Activated naive CD8-positive, alpha-beta T cell treated with anti-CD3 and anti-CD28 coated beads, Interleukin-2, amount 10 ng/mL, durations not matched to agents 7 days and 5 days (primary cell): ENCODE results near the gene TAF5L. TPM values are rescaled to one million over a fixed set of nuclear protein-coding genes. Genes with fewer than 3 reads are reported as not detected.
"Not testable (repeated sequence)": the region's sequence is repeated elsewhere in the genome, so short reads cannot be mapped to it uniquely, and the experiment has no call there.

Experiments
- ATAC-seq: fragments of 150-1000 bp; cut with Tn5 transposase; one replicate; pipeline ENCODE4 v1.10.0; 2021; ENCODE audit warnings: low read depth, moderate library complexity
- POLR2A ChIA-PET: fragments of 350-600 bp; sonication (Branson Sonifier 250); formaldehyde crosslinking; loops from one replicate; lab custom pipeline; 2021; ENCODE audit warnings: antibody characterized with exemption; lab: Charles Lee
- DNase-seq: peaks from one replicate; pipeline ENCODE4 v3.0.0; 2021
- H3K27ac Mint-ChIP-seq: one replicate; pipeline ENCODE4 v1.8.0; 2022; ENCODE audit warnings: mild to moderate bottlenecking, mixed read lengths
- H3K27me3 Mint-ChIP-seq: one replicate; pipeline ENCODE4 v1.8.0; 2022; ENCODE audit warnings: mild to moderate bottlenecking, moderate library complexity, mixed read lengths
- H3K36me3 Mint-ChIP-seq: one replicate; pipeline ENCODE4 v1.8.0; 2021; ENCODE audit warnings: mild to moderate bottlenecking, mixed read lengths
- H3K4me1 Mint-ChIP-seq: one replicate; pipeline ENCODE4 v1.8.0; 2021; ENCODE audit warnings: mixed read lengths
- H3K4me3 Mint-ChIP-seq: one replicate; pipeline ENCODE4 v1.8.0; 2022; ENCODE audit warnings: mild to moderate bottlenecking, moderate library complexity, mixed read lengths
- H3K9me3 Mint-ChIP-seq: one replicate; pipeline ENCODE4 v1.8.0; 2021; ENCODE audit warnings: mixed read lengths
- total RNA-seq, 2 experiments: library from RNA; stranded (reverse); gene quantifications; one replicate each; pipeline ENCODE4 v1.2.3, GENCODE V29; 2021

TAF5L gene
- total RNA-seq, 2 experiments from 2014 or later, result 23.4 to 24.6 TPM

DNA sequence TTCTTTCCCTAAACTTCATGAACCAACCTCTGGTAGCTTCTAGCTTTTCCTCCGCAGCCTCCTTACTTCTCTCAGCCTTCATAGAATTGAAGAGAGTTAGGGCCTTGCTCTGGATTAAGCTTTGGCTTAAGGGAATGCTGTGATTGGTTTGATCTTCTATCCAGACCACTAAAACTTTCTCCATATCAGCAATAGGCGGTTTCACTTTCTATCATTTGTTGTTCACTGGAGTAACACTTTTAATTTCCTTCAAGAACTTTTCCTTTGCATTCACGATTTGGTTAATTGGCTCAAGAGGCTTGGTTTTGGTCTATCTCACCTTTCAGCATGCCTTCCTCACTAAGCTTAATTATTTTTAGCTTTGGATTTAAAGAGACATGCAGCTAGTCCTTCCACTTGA is 5.2 kb upstream of the TAF5L start:
- Mint-ChIP-seq H3K36me3 (peaks cover 11% of the 10 kb centered on the region), H3K27ac (no peak overlapping the region), H3K27me3 (no peaks in the 10 kb centered on the region), H3K4me3 (no peak overlapping the region), H3K4me1 (peaks cover 29% of the 10 kb centered on the region), H3K9me3 (no peaks in the 10 kb centered on the region)
- DNase-seq, result no peak
- POLR2A ChIA-PET, result interaction anchor here (0.7 kb wide), 1 partner anchor 454 kb away, joined by 5 read pairs; no protein-coding TSS in a partner anchor
- no peak for ATAC-seq

DNA sequence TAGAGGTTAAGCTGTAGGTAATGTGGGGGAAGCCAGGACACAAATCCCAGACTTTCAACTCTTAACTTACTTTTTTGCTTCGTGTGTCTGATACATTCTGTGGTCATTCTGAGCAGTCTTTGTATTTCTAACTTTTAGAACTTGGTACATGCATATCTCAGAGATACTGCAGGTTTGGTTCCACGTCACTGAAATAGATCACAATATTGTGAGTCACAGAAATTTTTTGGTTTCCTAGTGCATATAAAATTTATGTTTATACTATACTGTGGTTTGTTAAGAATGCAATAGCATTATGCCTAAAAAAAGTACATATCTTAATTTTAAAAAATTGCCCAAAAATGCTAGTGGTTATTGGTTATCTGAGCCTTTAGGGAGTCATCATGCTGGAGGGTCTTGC is 3.3 kb upstream of the TAF5L start:
- H3K9me3 Mint-ChIP-seq, result no peaks in the 10 kb centered on the region
- H3K36me3 Mint-ChIP-seq, result peaks cover 10% of the 10 kb centered on the region
- H3K27ac Mint-ChIP-seq, result no peak overlapping the region
- ATAC-seq (no peak), DNase-seq (no peak)
- H3K4me1 Mint-ChIP-seq, result peaks cover 35% of the 10 kb centered on the region
- no peak overlapping the region for H3K4me3 Mint-ChIP-seq
- POLR2A ChIA-PET, result no interaction called here
- no peaks in the 10 kb centered on the region for H3K27me3 Mint-ChIP-seq

DNA sequence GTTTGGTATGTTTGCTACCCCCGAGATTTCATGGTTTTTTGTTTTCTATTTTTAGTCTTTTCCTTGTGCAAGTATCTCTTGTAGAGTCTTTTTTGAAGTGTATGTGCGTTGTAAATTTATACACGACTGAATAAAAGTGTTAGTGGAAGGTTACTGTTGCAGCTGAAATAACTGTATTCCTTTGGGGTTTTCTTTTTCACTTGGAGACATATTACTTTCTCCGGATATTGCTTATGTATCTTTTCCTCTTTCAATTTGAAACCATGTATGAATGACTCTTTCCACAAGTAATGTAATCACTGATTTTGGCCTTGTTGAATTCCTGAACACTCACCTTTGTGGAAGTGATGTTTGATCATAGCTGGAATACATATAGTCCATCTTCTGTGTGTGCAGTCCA is 1.1 kb upstream of the TAF5L start:
- no peak for ATAC-seq
- Mint-ChIP-seq H3K27ac (peak overlapping the region; percentile 97), H3K36me3 (peaks cover 11% of the 10 kb centered on the region), H3K4me1 (peaks cover 44% of the 10 kb centered on the region), H3K9me3 (no peaks in the 10 kb centered on the region), H3K27me3 (no peaks in the 10 kb centered on the region), H3K4me3 (peak overlapping the region; percentile 99)
- DNase-seq, result no peak
- POLR2A ChIA-PET, result interaction anchor here (0.6 to 4.4 kb wide), 6 partner anchors 8 to 440 kb away, joined by 3 to 37 read pairs (median 4); partner anchors contain the start of genes ABCB10, GALNT2 and NUP133

DNA sequence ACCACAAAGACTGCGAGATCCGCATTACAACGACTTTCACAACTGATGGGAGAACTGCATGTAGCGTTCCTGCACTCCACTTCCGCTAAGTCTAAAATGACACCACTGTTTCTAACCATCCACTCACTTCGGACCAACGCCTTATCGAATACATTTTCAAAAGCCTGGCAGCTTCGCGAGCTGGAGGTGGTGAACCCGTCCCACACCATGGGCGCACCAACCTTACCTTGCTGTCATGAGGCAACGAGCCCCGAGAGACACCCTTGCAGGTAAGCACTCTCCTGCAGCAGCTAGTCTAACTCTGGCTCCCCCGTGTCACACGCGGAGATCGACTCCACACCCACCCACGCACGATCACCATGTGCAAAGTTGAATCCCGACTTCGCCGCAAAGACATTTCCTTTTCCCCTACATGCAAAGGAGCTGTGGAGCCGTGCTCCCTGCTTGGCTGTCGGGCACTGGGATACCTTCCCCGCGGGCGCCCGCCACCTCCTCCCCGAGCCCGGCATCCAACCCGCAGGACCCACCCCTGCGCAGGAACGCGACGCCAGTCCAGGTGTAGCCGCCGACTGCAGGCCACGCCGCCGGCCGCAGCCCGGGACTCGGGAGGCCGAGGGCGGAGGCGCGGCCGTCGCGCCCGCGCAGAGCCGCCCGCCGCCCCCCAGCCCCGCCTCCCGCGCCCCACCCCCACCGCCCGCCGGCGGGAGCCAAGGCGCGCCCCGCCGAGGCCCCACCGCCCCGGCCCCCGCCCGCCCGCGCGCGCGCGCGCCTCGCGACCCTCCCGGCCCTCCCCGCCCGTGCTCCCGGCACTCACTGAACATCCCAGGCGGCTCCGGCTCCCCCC is 629 bp downstream of the TAF5L start:
- peaks cover 42% of the 10 kb centered on the region for H3K4me1 Mint-ChIP-seq
- POLR2A ChIA-PET, result interaction anchor here (1.4 to 4.4 kb wide), 3 partner anchors 67 to 1018 kb away, joined by 4 to 37 read pairs (median 5); partner anchors contain the start of genes ABCB10 and NUP133
- H3K27ac Mint-ChIP-seq, result peak overlapping the region; percentile 89
- no peaks in the 10 kb centered on the region for H3K27me3 Mint-ChIP-seq
- H3K4me3 Mint-ChIP-seq, result peak overlapping the region; percentile 94
- DNase-seq (peak; percentile 71), ATAC-seq (peak; percentile 30)
- peaks cover 14% of the 10 kb centered on the region for H3K36me3 Mint-ChIP-seq
- no peaks in the 10 kb centered on the region for H3K9me3 Mint-ChIP-seq

DNA sequence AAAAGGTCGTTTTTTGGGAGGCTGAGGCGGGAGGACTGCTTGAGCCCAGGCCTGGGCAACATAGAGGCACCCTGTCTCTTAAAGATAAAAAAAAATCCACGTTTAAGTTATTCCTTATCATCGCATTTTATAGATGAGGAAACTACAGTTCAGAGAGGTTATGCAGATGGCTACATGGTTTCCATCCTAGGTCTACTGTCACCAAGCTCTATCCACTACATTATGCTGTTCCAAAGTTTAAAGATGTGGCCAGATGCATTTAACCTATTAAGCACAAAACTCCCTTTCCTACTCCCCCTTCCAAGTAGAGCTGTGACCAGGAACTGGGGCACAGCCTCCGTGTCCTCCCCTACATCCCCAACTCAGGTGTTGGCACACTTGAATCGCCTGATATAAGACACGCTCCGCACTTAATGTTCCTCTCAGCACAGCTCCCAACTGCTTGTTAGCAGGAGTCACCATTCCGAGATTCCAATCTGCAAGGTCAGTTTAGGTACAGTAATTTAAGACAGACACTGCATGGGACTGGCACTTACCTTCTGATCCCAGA is 1.3 kb downstream of the TAF5L start:
- Mint-ChIP-seq H3K4me1 (peaks cover 45% of the 10 kb centered on the region), H3K9me3 (no peaks in the 10 kb centered on the region), H3K27ac (peak overlapping the region; percentile 89), H3K36me3 (peaks cover 8% of the 10 kb centered on the region), H3K27me3 (no peaks in the 10 kb centered on the region), H3K4me3 (peak overlapping the region; percentile 94)
- no peak for DNase-seq
- no peak for ATAC-seq
- POLR2A ChIA-PET, result interaction anchor here (1.4 to 4.4 kb wide), 3 partner anchors 66 to 1019 kb away, joined by 4 to 37 read pairs (median 5); partner anchors contain the start of genes ABCB10 and NUP133

DNA sequence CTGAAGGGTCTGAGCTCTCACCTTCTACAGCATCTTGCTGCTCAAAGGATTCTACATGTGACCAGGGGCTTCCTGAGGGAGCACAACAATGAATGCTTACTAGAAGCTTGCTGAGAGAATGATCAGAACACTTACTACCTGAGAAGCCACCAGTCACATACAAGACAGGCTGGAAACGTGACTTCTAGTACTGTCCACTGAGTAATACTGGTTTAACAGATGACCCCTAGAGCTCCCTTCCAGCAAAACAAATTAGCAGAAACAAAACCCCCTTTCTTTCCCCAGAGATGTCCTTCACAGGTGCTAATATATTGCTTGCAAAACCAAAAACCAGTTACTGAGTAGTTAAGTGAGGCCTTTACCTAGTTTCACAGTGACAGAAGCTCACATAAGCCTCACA is 2.1 kb downstream of the TAF5L start:
- ATAC-seq (no peak), DNase-seq (no peak)
- Mint-ChIP-seq H3K4me3 (peak overlapping the region; percentile 25), H3K27ac (no peak overlapping the region), H3K9me3 (no peaks in the 10 kb centered on the region), H3K4me1 (peaks cover 43% of the 10 kb centered on the region), H3K36me3 (peaks cover 7% of the 10 kb centered on the region), H3K27me3 (no peaks in the 10 kb centered on the region)
- POLR2A ChIA-PET, result interaction anchor here (1.4 to 4.4 kb wide), 2 partner anchors 66 to 115 kb away, joined by 5 to 37 read pairs; partner anchors contain the start of genes ABCB10 and NUP133

DNA sequence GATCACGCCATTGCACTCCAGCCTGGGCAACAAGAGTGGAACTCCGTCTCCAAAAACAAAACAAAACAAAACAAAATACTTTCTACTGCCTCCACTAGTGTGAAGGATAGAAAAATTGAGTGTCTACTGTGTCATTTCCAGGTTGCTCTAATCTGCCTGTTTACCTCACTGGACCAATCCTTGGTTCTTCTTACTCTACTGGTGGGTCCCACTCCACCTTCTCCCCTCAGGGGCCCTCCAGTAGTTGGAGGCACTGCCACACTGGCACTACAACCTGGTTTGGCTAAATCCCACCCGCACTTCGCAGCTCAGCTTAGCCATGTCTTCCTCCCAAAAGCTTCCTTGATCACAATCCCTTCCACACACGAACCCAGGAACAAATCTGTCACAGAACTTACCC is 2.7 kb downstream of the TAF5L start:
- no peaks in the 10 kb centered on the region for H3K27me3 Mint-ChIP-seq
- POLR2A ChIA-PET, result interaction anchor here (4.4 kb wide), 1 partner anchor 65 kb away, joined by 37 read pairs; the partner anchor contains the start of gene ABCB10
- ATAC-seq (no peak), DNase-seq (no peak)
- H3K9me3 Mint-ChIP-seq, result no peaks in the 10 kb centered on the region
- no peak overlapping the region for H3K27ac Mint-ChIP-seq
- H3K36me3 Mint-ChIP-seq, result peaks cover 7% of the 10 kb centered on the region
- no peak overlapping the region for H3K4me3 Mint-ChIP-seq
- H3K4me1 Mint-ChIP-seq, result peaks cover 37% of the 10 kb centered on the region

DNA sequence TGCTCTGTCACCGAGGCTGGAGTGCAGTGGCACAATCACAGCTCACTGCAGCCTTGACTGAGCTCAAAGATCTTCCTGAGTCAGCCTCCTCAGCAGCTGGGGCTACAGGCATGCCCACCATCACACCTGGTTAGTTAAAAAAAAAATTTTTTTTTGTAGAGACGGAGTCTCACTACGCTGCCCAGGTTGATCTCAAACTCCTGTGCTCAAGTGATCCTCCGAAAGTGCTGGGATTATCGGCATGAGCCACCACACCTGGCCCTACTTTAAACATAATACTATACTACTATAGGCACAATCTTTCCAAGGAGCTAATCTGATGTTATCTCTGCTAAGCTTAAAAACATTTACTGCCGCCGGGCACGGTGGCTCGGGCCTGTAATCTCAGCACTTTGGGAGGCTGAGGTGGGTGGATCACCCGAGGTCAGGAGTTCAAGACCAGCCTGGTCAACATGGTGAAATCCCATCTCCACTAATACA is 3.2 kb downstream of the TAF5L start:
- not testable (repeated sequence) for H3K9me3 Mint-ChIP-seq, ATAC-seq, H3K27me3 Mint-ChIP-seq, DNase-seq, H3K27ac Mint-ChIP-seq, H3K36me3 Mint-ChIP-seq, H3K4me3 Mint-ChIP-seq
- H3K4me1 Mint-ChIP-seq, result peaks cover 37% of the 10 kb centered on the region
- POLR2A ChIA-PET, result interaction anchor here (4.4 kb wide), 1 partner anchor 65 kb away, joined by 37 read pairs; the partner anchor contains the start of gene ABCB10

DNA sequence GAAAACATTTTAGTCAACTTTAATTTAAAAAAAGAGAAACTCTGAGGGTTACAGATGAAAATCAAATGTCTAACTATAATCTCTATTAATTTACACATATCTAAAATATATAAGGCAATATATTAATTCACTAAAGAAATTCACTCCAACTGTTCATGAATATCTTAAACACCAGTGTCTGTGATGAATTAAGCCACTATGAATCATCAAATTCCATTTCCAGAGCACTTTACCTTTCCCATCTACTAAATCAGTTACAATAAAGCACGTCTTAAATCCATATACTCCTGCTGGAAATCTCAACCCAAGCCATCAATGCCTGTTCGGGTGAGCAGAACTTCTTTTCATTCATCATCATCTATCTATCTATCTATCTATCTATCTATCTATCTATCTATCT is 4.3 kb downstream of the TAF5L start:
- POLR2A ChIA-PET, result no interaction called here
- ATAC-seq (no peak), DNase-seq (no peak)
- Mint-ChIP-seq H3K36me3 (peaks cover 7% of the 10 kb centered on the region), H3K4me1 (peaks cover 29% of the 10 kb centered on the region), H3K27ac (no peak overlapping the region), H3K27me3 (no peaks in the 10 kb centered on the region), H3K9me3 (no peaks in the 10 kb centered on the region), H3K4me3 (no peak overlapping the region)

DNA sequence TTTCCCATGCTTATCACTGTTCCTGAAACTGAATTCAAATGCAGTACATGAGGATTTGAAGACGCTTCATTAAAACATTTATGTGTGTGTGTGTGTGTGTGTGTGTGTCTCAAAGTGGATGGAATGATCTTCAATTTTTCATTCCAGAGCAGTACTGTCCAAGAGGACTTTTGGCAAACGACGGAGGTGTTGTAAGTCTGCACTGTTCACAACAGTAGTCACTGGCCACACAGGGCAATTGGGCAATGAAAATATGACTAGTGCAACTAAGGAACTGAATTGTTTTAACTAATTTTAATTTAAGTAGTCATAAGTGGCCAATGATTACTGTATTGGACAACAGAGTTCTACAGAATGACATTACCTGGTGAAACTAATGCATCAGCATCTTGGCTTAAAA is 5.0 kb downstream of the TAF5L start:
- H3K27ac Mint-ChIP-seq, result no peak overlapping the region
- POLR2A ChIA-PET, result no interaction called here
- H3K36me3 Mint-ChIP-seq, result peaks cover 7% of the 10 kb centered on the region
- DNase-seq, result no peak
- H3K9me3 Mint-ChIP-seq, result no peaks in the 10 kb centered on the region
- no peak overlapping the region for H3K4me3 Mint-ChIP-seq
- no peak for ATAC-seq
- no peaks in the 10 kb centered on the region for H3K27me3 Mint-ChIP-seq
- peaks cover 29% of the 10 kb centered on the region for H3K4me1 Mint-ChIP-seq

DNA sequence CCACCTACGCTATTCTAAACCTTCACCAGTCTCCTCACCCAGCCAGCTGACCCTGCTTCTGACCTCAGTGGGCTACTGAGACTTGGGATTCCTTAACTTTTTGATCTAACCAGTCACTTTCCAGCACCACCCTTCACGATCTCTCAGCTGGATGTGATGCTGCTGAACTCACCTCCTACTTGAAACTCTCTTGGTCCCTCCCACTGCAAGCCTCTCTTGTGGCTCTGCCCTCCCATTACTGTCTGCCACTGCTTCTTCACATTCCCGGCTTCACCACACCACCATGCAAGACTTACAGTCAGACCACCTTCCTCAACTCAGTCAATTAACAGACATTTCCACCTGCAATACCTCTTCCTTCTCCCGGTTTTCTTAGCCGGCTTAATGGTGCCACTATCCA is 6.3 kb downstream of the TAF5L start:
- H3K4me3 Mint-ChIP-seq, result no peak overlapping the region
- ATAC-seq (no peak), DNase-seq (no peak)
- no peaks in the 10 kb centered on the region for H3K27me3 Mint-ChIP-seq
- no peak overlapping the region for H3K27ac Mint-ChIP-seq
- POLR2A ChIA-PET, result no interaction called here
- H3K36me3 Mint-ChIP-seq, result peaks cover 7% of the 10 kb centered on the region
- H3K9me3 Mint-ChIP-seq, result no peaks in the 10 kb centered on the region
- H3K4me1 Mint-ChIP-seq, result peaks cover 24% of the 10 kb centered on the region

DNA sequence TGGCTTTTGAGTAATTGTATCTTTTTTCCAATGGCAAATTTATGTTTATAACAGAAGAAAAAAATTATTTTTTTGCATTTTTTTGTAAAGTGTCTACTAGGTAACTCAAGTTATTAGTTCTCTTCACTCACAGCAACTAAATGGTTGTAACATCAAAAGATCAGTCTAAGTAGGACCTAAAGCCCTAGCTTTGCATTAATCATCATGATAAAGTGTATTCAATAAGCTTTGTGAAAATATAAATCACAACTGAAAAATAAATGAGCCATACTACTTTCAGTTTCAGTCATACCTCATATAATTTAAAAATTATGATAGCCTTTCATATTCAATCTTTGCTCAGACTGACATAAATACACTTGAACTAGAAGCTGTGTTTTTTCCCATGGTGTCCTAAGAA is 6.9 kb downstream of the TAF5L start:
- DNase-seq, result no peak
- POLR2A ChIA-PET, result no interaction called here
- Mint-ChIP-seq H3K27ac (no peak overlapping the region), H3K4me3 (no peak overlapping the region), H3K9me3 (no peaks in the 10 kb centered on the region), H3K4me1 (peaks cover 22% of the 10 kb centered on the region), H3K36me3 (peaks cover 7% of the 10 kb centered on the region), H3K27me3 (no peaks in the 10 kb centered on the region)
- ATAC-seq, result no peak

DNA sequence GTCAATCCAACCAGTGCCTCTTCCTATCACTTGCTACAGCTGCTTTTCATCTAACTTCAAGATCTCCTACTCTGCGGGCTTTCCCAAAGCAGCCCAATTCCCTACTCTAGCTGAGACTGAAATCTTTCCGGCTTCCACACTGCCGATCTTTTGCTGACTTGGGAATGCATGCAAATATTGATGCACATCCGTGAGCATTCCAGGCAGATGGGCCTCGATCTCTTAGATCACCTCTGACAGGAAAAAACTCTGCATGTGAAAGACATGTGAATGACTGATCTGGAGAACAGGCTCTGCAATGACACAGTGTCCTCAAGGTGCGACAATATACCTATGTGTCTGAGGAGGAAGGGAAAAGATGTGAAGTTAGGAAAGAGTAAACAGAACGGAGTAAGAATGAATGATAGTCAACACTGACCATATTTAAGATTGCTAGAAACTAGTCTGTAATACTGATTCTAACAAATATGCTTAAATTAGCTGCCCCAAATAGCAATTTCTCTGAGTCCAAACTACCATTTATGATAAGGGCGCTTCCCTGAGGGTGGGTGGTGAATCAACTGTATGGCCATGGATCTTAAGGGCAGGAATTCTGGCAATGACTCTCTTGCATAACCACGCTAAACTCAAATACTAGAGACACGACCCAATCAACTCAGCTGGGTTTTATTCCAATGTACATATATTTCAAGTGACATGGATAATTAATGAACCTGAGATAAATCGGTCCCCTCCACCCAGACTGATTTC is 8.4 kb downstream of the TAF5L start:
- peaks cover 13% of the 10 kb centered on the region for H3K4me1 Mint-ChIP-seq

More for the DNA sequence above, 8.4 kb downstream of the TAF5L start:
- ATAC-seq, result no peak
- H3K9me3 Mint-ChIP-seq, result no peaks in the 10 kb centered on the region
- H3K27me3 Mint-ChIP-seq, result no peaks in the 10 kb centered on the region
- H3K36me3 Mint-ChIP-seq, result peaks cover 4% of the 10 kb centered on the region
- no peak for DNase-seq
- no peak overlapping the region for H3K27ac Mint-ChIP-seq
- POLR2A ChIA-PET, result no interaction called here
- H3K4me3 Mint-ChIP-seq, result no peak overlapping the region
